Mesendoderm (in vitro differentiated cells): ENCODE results near the gene TNS1.
A peak's percentile ranks its signal among the peaks of the same experiment; 100 is the strongest.

Source experiments
- DNase-seq: peaks from one replicate; pipeline ENCODE4 v3.0.0; 2013
- H2AK5ac ChIP-seq: 2 replicates; pipeline ENCODE4 v1.6.1; 2013; ENCODE audit warnings: low read length, inconsistent platforms
- H2BK120ac ChIP-seq: 2 replicates; pipeline ENCODE4 v1.6.1; 2013; ENCODE audit warnings: low read depth, mild to moderate bottlenecking, low read length, moderate library complexity, mixed read lengths
- H2BK15ac ChIP-seq: replicated peaks from 2 replicates; pipeline ENCODE4 v1.6.1; 2013; ENCODE audit warnings: low read depth, mild to moderate bottlenecking, moderate library complexity
- H2BK5ac ChIP-seq: 2 replicates; pipeline ENCODE4 v1.6.1; 2013; ENCODE audit warnings: low read length, inconsistent platforms
- H3K18ac ChIP-seq: 2 replicates; pipeline ENCODE4 v1.6.1; 2013; ENCODE audit warnings: mild to moderate bottlenecking, low read length, mixed read lengths
- H3K23ac ChIP-seq: one replicate; pipeline ENCODE4 v1.6.1; 2013; ENCODE audit warnings: low read length
- H3K27ac ChIP-seq: 2 replicates; pipeline ENCODE4 v1.5.1; 2013; ENCODE audit warnings: low read depth, mild to moderate bottlenecking, inconsistent platforms, low read length, moderate library complexity
- H3K27me3 ChIP-seq: 2 replicates; pipeline ENCODE4 v1.6.1; 2013; ENCODE audit warnings: low read length, control low read depth, mild to moderate bottlenecking, inconsistent platforms; ENCODE audit not compliant: insufficient read depth, poor library complexity
- H3K36me3 ChIP-seq: 2 replicates; pipeline ENCODE4 v1.6.1; 2013; ENCODE audit warnings: low read length, inconsistent platforms; ENCODE audit not compliant: control insufficient read depth, insufficient read depth
- H3K4ac ChIP-seq: one replicate; pipeline ENCODE4 v1.6.1; 2013; ENCODE audit warnings: low read depth, mild to moderate bottlenecking, low read length, moderate library complexity
- H3K4me1 ChIP-seq: 2 replicates; pipeline ENCODE4 v1.6.1; 2013; ENCODE audit warnings: low read depth, low read length, inconsistent platforms; ENCODE audit not compliant: control insufficient read depth
- H3K4me2 ChIP-seq: 2 replicates; pipeline ENCODE4 v1.6.1; 2013; ENCODE audit warnings: low read length
- H3K4me3 ChIP-seq: 2 replicates; pipeline ENCODE4 v1.5.1; 2013; ENCODE audit warnings: mild to moderate bottlenecking, low read length
- H3K56ac ChIP-seq: one replicate; pipeline ENCODE4 v1.6.1; 2013; ENCODE audit warnings: low read length
- H3K79me1 ChIP-seq: 2 replicates; pipeline ENCODE4 v1.6.1; 2013; ENCODE audit warnings: low read length, inconsistent platforms
- H3K79me2 ChIP-seq: 2 replicates; pipeline ENCODE4 v1.6.1; 2013; ENCODE audit warnings: mild to moderate bottlenecking, low read length; ENCODE audit not compliant: control insufficient read depth, insufficient read depth
- H3K9ac ChIP-seq: 2 replicates; pipeline ENCODE4 v1.6.1; 2013; ENCODE audit warnings: low read length, inconsistent platforms
- H4K5ac ChIP-seq: one replicate; pipeline ENCODE4 v1.6.1; 2013; ENCODE audit warnings: low read length
- H4K8ac ChIP-seq: one replicate; pipeline ENCODE4 v1.6.1; 2013; ENCODE audit warnings: low read depth, mild to moderate bottlenecking, control low read depth, low read length, moderate library complexity
- WGBS: extraction: QIAGEN DNeasy Blood & Tissue Kit; methylation state at CpG from one replicate; pipeline ENCODE4 v1.1.7; 2013; ENCODE audit warnings: low lambda C conversion rate, missing lambda C conversion rate; ENCODE audit not compliant: insufficient coverage; ENCODE audit errors: extremely low coverage; 5-methylcytosine and 5-hydroxymethylcytosine counted together

The TNS1 gene

DNA sequence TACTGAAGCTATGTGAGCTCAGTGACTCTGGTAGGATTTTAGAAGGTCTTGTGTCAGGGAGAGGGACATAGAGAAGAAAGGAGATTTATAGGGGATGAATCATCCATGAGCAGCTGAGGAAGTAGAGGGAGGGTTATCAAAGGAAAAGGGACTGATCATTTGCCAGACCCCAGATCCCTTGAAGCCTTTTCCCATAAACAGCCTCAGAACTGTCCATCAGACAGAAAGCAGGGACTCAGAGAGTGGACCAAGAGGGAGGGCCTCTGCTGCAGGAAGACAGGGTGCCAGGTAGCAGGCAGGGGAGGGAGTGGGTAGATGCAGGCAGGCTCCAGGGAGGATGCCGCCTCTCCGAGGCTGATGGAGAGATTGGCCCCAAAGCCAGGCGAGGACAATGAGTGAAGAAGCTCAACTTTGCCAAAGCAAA lies 133.9 kb downstream of the TNS1 start:
- no peak overlapping the region for H3K4ac ChIP-seq
- no peak overlapping the region for H3K23ac ChIP-seq
- no peak overlapping the region for H3K4me3 ChIP-seq
- H3K4me2 ChIP-seq: no peak overlapping the region
- H3K36me3 ChIP-seq: no peaks in the 10 kb centered on the region
- H3K79me2 ChIP-seq: no peaks in the 10 kb centered on the region
- H2AK5ac ChIP-seq: no peak overlapping the region
- WGBS: no CpG with 5 or more reads among the region's 3 CpGs
- H4K5ac ChIP-seq: no peak overlapping the region
- no peaks in the 10 kb centered on the region for H3K79me1 ChIP-seq
- H3K9ac ChIP-seq: no peak overlapping the region
- H3K27ac ChIP-seq: no peak overlapping the region
- no peak overlapping the region for H3K18ac ChIP-seq
- no peaks in the 10 kb centered on the region for H3K4me1 ChIP-seq
- H2BK5ac ChIP-seq: no peak overlapping the region
- no peak overlapping the region for H2BK15ac ChIP-seq
- H4K8ac ChIP-seq: no peak overlapping the region
- H2BK120ac ChIP-seq: no peak overlapping the region
- H3K56ac ChIP-seq: no peak overlapping the region
- no peak for DNase-seq
- no peaks in the 10 kb centered on the region for H3K27me3 ChIP-seq

DNA sequence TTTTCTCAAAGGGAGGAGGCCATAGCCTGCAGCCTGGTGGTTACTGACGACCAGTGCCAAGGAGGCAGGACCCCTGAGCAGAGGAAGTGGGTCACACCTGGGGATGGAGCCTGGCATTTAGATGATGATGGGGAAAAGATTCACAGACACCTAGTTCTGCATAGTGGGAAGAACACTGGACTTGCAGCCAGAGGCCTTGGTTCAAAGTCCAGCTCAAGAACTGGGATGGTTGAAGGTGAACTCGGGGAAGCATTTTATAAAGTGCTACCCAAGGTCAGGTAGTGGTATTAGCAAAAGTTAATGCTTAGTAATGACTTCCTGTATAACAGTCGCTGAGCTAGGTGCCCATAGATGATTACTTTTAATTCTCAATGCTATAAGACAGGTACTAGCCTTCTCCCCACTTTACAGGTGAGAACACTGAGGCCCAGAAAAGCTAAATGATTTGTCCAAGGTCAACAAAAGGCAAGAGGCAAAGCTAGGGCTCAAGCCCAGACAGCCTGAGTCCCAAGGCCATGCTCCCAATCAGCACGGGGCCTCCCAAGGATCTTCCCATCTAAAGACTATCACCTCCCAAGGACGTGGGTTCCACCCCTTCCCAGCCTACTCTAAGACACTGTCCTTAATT lies 134.4 kb downstream of the TNS1 start:
- Histone ChIP-seq H3K36me3 (no peaks in the 10 kb centered on the region), H3K27ac (no peak overlapping the region), H3K56ac (no peak overlapping the region), H4K5ac (no peak overlapping the region), H3K79me2 (no peaks in the 10 kb centered on the region), H3K4ac (no peak overlapping the region), H3K4me3 (no peak overlapping the region), H3K18ac (no peak overlapping the region), H2BK15ac (no peak overlapping the region), H2BK5ac (no peak overlapping the region), H3K9ac (no peak overlapping the region), H3K4me2 (no peak overlapping the region), H3K23ac (no peak overlapping the region), H3K4me1 (no peaks in the 10 kb centered on the region), H3K27me3 (no peaks in the 10 kb centered on the region), H4K8ac (no peak overlapping the region), H2AK5ac (no peak overlapping the region), H2BK120ac (no peak overlapping the region), H3K79me1 (no peaks in the 10 kb centered on the region)
- WGBS: no CpG with 5 or more reads among the region's 5 CpGs
- DNase-seq: no peak

DNA sequence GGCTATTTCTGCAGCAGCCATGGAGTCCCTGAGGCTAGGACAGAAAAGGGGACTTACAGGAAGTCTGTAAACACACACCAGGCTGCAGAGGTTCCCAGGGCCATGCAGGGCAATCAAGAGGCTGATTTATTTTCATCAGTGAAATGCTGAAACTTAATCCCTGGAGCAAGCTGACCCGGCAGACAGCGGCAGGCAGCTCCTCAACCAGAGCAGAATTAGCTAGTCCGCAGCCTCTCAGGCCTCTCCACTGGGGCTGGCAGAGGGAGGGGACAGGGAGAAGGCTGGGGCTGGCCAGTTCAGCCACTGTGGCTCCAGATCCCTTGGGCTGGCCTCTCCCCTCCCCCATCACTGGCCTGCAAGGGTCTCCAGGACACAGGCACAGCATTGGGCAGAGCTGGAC lies 136.3 kb downstream of the TNS1 start:
- H2BK120ac ChIP-seq: no peak overlapping the region
- no peak overlapping the region for H2AK5ac ChIP-seq
- H3K4ac ChIP-seq: no peak overlapping the region
- H3K4me2 ChIP-seq: no peak overlapping the region
- no peak overlapping the region for H4K5ac ChIP-seq
- no peak overlapping the region for H3K4me3 ChIP-seq
- no peak overlapping the region for H3K56ac ChIP-seq
- no peak overlapping the region for H4K8ac ChIP-seq
- no peaks in the 10 kb centered on the region for H3K79me2 ChIP-seq
- WGBS: no CpG with 5 or more reads among the region's 3 CpGs
- no peak overlapping the region for H2BK5ac ChIP-seq
- no peak overlapping the region for H3K27ac ChIP-seq
- DNase-seq: no peak
- no peaks in the 10 kb centered on the region for H3K79me1 ChIP-seq
- H3K4me1 ChIP-seq: peaks cover 4% of the 10 kb centered on the region
- H2BK15ac ChIP-seq: no peak overlapping the region
- H3K9ac ChIP-seq: no peak overlapping the region
- peak overlapping the region; percentile 57 for H3K23ac ChIP-seq
- no peaks in the 10 kb centered on the region for H3K27me3 ChIP-seq
- H3K18ac ChIP-seq: no peak overlapping the region
- H3K36me3 ChIP-seq: no peaks in the 10 kb centered on the region

DNA sequence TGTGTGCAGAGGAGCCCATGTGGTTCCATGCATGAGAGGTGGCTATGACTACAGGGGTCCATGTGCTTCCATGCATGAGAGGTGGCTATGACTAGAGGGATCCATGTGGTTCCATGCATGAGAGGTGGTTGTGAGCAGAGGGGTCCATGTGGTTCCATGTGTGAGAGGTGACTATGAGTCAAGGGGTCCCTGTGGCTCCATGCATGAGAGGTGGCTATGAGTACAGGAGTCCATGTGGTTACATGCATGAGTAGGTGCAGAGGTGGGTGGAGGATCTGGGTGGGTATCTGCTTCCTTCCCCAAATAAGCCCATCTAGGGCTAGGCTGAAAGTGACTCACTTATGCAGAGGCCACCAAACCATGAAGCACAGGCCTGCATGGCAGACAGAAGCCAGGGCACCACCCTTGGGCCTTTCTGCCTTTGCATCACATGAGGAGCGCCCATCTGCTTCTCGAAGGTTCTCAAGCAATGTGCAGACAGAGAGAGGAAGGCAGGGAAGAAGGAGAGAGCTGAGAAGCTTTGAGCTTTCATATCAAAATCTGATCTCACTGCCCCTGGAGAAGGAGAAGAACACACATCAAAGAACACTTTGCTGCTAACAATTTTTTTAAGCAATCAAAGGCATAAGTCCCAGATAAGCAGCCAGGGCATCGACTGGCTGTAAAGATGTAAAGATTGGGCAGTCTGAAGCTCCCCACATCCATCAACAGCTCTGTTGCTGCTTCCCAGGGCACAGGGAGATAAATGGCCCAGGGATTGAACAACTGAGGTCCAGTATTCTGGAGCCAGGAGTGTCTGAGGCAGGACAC lies 137.6 kb downstream of the TNS1 start:
- Histone ChIP-seq H3K27ac (no peak overlapping the region), H3K36me3 (no peaks in the 10 kb centered on the region), H3K9ac (no peak overlapping the region), H3K4me1 (peaks cover 4% of the 10 kb centered on the region), H4K8ac (no peak overlapping the region), H4K5ac (no peak overlapping the region), H3K4ac (no peak overlapping the region), H2BK120ac (no peak overlapping the region), H3K4me3 (no peak overlapping the region), H3K27me3 (no peaks in the 10 kb centered on the region), H3K56ac (no peak overlapping the region), H3K79me2 (no peaks in the 10 kb centered on the region), H2AK5ac (no peak overlapping the region), H3K18ac (no peak overlapping the region), H2BK5ac (no peak overlapping the region), H3K4me2 (no peak overlapping the region), H3K23ac (no peak overlapping the region), H3K79me1 (no peaks in the 10 kb centered on the region), H2BK15ac (no peak overlapping the region)
- no CpG with 5 or more reads among the region's 3 CpGs for WGBS
- no peak for DNase-seq

- Histone ChIP-seq H3K79me2 (no peaks in the 10 kb centered on the region), H4K8ac (no peak overlapping the region)
- DNase-seq: no peak
These were observed 138.9 kb downstream of the TNS1 start for GRCh38 chr2:217863883-217864282.

More at GRCh38 chr2:217863883-217864282, 138.9 kb downstream of the TNS1 start:
- Histone ChIP-seq H3K4me2 (no peak overlapping the region), H3K36me3 (no peaks in the 10 kb centered on the region), H3K79me1 (no peaks in the 10 kb centered on the region), H3K9ac (no peak overlapping the region), H3K56ac (no peak overlapping the region), H3K27me3 (no peaks in the 10 kb centered on the region), H2BK15ac (no peak overlapping the region), H2BK120ac (no peak overlapping the region), H3K27ac (no peak overlapping the region), H3K4me3 (no peak overlapping the region), H3K4me1 (peaks cover 4% of the 10 kb centered on the region), H3K23ac (peak overlapping the region; percentile 73), H2AK5ac (no peak overlapping the region), H4K5ac (no peak overlapping the region), H3K4ac (no peak overlapping the region), H3K18ac (no peak overlapping the region), H2BK5ac (no peak overlapping the region)
- no CpG with 5 or more reads among the region's 5 CpGs for WGBS
